HEK293 (cell line): Measurements from ENCODE around the gene NAV2.

ENCODE experiments used
- AEBP2 ChIP-seq: fragments of 450-650 bp; formaldehyde crosslinking; IDR thresholded peaks from 2 replicates; pipeline ENCODE4 v1.5.1; 2016; ENCODE audit warnings: missing biosample characterization, missing genetic modification characterization, borderline replicate concordance
- GLIS2 ChIP-seq: fragments of 450-650 bp; formaldehyde crosslinking; IDR thresholded peaks from 2 replicates; pipeline ENCODE4 v1.5.1; 2016; ENCODE audit warnings: missing biosample characterization, missing genetic modification characterization
- KLF10 ChIP-seq: fragments of 450-650 bp; IDR thresholded peaks from 2 replicates; pipeline ENCODE4 v1.5.1; 2018; ENCODE audit warnings: missing biosample characterization, mild to moderate bottlenecking, missing genetic modification characterization
- KLF17 ChIP-seq: fragments of 450-650 bp; formaldehyde crosslinking; IDR thresholded peaks from 2 replicates; pipeline ENCODE4 v1.5.1; 2016; ENCODE audit warnings: missing biosample characterization, missing genetic modification characterization
- KLF8 ChIP-seq: fragments of 450-650 bp; formaldehyde crosslinking; IDR thresholded peaks from 2 replicates; pipeline ENCODE4 v1.5.1; 2016; ENCODE audit warnings: missing biosample characterization, missing genetic modification characterization
- SCRT2 ChIP-seq: fragments of 450-650 bp; formaldehyde crosslinking; IDR thresholded peaks from 2 replicates; pipeline ENCODE4 v1.5.1; 2016; ENCODE audit warnings: missing biosample characterization, missing genetic modification characterization
- SP3 ChIP-seq: fragments of 450-650 bp; formaldehyde crosslinking; IDR thresholded peaks from 2 replicates; pipeline ENCODE4 v1.5.1; 2016; ENCODE audit warnings: missing biosample characterization, missing genetic modification characterization
- TRIM28 ChIP-seq: IDR thresholded peaks from 2 replicates; pipeline ENCODE4 v1.6.1; 2011; ENCODE audit warnings: low read length, control low read depth, borderline replicate concordance
- TSHZ1 ChIP-seq: fragments of 450-650 bp; formaldehyde crosslinking; IDR thresholded peaks from 2 replicates; pipeline ENCODE4 v1.5.1; 2016; ENCODE audit warnings: missing biosample characterization, missing genetic modification characterization, borderline replicate concordance
- ZBTB48 ChIP-seq: fragments of 450-650 bp; formaldehyde crosslinking; IDR thresholded peaks from 2 replicates; pipeline ENCODE4 v1.5.1; 2016; ENCODE audit warnings: missing biosample characterization, missing genetic modification characterization
- ZFP69B ChIP-seq: fragments of 450-650 bp; formaldehyde crosslinking; IDR thresholded peaks from 2 replicates; pipeline ENCODE4 v1.5.1; 2016; ENCODE audit warnings: missing biosample characterization, missing genetic modification characterization
- ZNF132 ChIP-seq: fragments of 450-650 bp; formaldehyde crosslinking; IDR thresholded peaks from 2 replicates; pipeline ENCODE4 v1.5.1; 2017; ENCODE audit warnings: missing biosample characterization, missing genetic modification characterization, borderline replicate concordance
- ZNF155 ChIP-seq: fragments of 450-650 bp; formaldehyde crosslinking; IDR thresholded peaks from 2 replicates; pipeline ENCODE4 v1.5.1; 2016; ENCODE audit warnings: missing biosample characterization, missing genetic modification characterization
- ZNF223 ChIP-seq: fragments of 450-650 bp; formaldehyde crosslinking; IDR thresholded peaks from 2 replicates; pipeline ENCODE4 v1.5.1; 2016; ENCODE audit warnings: missing biosample characterization, missing genetic modification characterization
- ZNF398 ChIP-seq: fragments of 450-650 bp; formaldehyde crosslinking; IDR thresholded peaks from 2 replicates; pipeline ENCODE4 v1.5.1; 2017; ENCODE audit warnings: missing biosample characterization, missing genetic modification characterization
- ZNF488 ChIP-seq: fragments of 450-650 bp; formaldehyde crosslinking; IDR thresholded peaks from 2 replicates; pipeline ENCODE4 v1.5.1; 2016; ENCODE audit warnings: missing biosample characterization, missing genetic modification characterization
- ZNF518A ChIP-seq: fragments of 450-650 bp; formaldehyde crosslinking; conservative IDR thresholded peaks from 2 replicates; pipeline ENCODE4 v1.5.1; 2016; ENCODE audit warnings: low read depth, missing biosample characterization, missing genetic modification characterization
- ZNF580 ChIP-seq: fragments of 450-650 bp; formaldehyde crosslinking; IDR thresholded peaks from 2 replicates; pipeline ENCODE4 v1.5.1; 2016; ENCODE audit warnings: missing biosample characterization, missing genetic modification characterization
- ZNF600 ChIP-seq: fragments of 450-650 bp; formaldehyde crosslinking; IDR thresholded peaks from 2 replicates; pipeline ENCODE4 v1.5.1; 2016; ENCODE audit warnings: missing biosample characterization, missing genetic modification characterization
- ZNF629 ChIP-seq: fragments of 450-650 bp; formaldehyde crosslinking; IDR thresholded peaks from 2 replicates; pipeline ENCODE4 v1.5.1; 2017; ENCODE audit warnings: missing biosample characterization, missing genetic modification characterization
- ZNF692 ChIP-seq: fragments of 450-650 bp; formaldehyde crosslinking; IDR thresholded peaks from 2 replicates; pipeline ENCODE4 v1.5.1; 2016; ENCODE audit warnings: missing biosample characterization, missing genetic modification characterization
- ZNF837 ChIP-seq: fragments of 450-650 bp; formaldehyde crosslinking; IDR thresholded peaks from 2 replicates; pipeline ENCODE4 v1.5.1; 2016; ENCODE audit warnings: missing biosample characterization, missing genetic modification characterization

NAV2 gene

GRCh38 chr11:20035701-20036601 lies 323.3 kb downstream of the NAV2 start (continued):
- TF ChIP-seq ZNF600 (tag by site-specific recombination) = peak; percentile 70
- peak; percentile 61; the same call in 1 of the 2 replicates for TF ChIP-seq ZNF692 (tag by site-specific recombination)
- no peak for TF ChIP-seq ZNF488 (tag by site-specific recombination)
- TF ChIP-seq TRIM28 = no peak
- TF ChIP-seq ZNF580 (tag by site-specific recombination) = no peak
- no peak for TF ChIP-seq KLF10 (tag by site-specific recombination)
- 0 out of 2 replicates have a peak, but pooled peaks have one; percentile 25 for TF ChIP-seq KLF8 (tag by site-specific recombination)
- TF ChIP-seq GLIS2 (tag by site-specific recombination) = no peak
- TF ChIP-seq ZNF629 (tag by site-specific recombination) = peak; percentile 93
- TF ChIP-seq KLF17 = 0 out of 2 replicates have a peak, but pooled peaks have one; percentile 30
- TF ChIP-seq ZBTB48 (tag by site-specific recombination) = no peak
- peak; percentile 47; the same call in 1 of the 2 replicates for TF ChIP-seq ZFP69B (tag by site-specific recombination)
- TF ChIP-seq ZNF518A (tag by site-specific recombination) = peak; percentile 48
- TF ChIP-seq ZNF155 (tag by site-specific recombination) = no peak
- TF ChIP-seq SP3 (tag by site-specific recombination) = no peak
- no peak for TF ChIP-seq AEBP2 (tag by site-specific recombination)
- TF ChIP-seq TSHZ1 = peak; percentile 79
- TF ChIP-seq ZNF837 (tag by site-specific recombination) = no peak
- no peak for TF ChIP-seq SCRT2 (tag by site-specific recombination)
- TF ChIP-seq ZNF132 = no peak
- TF ChIP-seq ZNF398 = peak; percentile 20; the same call in 1 of the 2 replicates
- TF ChIP-seq ZNF223 (tag by site-specific recombination) = no peak
